GM19193 (cell line): ENCODE results near the gene NFATC3.

Source experiments
- POLR2A ChIP-seq: IDR thresholded peaks from 4 replicates; pipeline ENCODE4 v1.6.1; 2011; ENCODE audit not compliant: insufficient read depth, insufficient read length; ENCODE audit errors: extremely low read depth

Gene NFATC3

DNA sequence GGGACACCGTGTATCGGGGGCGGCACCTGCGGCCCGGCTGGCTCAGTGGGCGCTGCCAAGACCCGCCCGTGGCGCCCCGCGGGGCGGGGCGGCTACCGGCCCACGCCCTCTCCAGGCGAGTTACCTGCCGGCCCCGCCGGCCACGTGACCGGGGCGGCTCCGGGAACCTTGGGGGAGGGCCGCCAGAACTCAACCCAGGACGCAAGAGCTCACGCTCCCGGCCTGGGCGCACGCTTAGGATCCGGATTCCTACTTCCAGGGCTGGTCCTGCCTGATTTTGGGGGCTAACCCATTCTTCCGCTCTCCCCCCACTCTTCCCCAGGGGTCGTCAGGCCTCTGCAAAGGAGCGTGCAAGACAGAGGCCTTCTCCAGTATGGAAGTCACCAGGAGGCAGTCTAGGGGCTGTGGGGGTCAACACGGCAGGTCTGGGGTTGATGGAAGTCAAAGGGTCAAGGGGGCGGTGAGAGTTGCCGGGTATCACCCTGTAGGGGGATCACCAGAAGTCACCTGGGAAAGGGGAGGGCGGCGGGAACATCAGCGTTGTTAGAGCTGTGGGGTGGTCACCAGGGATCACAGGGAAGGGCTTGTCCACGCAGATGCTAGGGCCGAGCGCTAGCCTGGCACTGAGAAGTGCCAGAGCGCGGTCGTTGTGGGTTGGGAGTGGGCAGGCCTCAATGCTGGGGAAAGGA is 151.1 kb downstream of the NFATC3 start:
- TF ChIP-seq POLR2A = no peak

DNA sequence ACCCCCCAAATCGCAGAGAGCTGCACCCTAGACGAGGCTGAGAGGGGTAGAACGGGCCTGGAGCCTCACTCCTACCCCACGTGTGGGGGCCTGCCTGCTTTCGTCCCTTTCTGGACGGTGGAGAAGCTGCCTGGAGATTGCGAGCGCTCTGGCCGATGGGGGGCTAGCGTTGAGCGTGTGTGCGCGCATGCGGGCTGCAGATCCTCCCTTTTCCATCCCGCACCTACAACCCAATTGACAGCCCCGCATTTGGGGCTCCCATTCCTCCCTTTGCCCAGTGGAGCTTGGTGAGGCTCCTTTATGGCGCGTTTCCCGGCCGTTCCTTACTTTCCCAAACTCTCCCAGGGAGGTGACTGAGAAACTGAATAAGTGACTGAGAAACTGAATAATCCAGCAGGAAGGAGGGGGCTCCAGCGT is 151.7 kb downstream of the NFATC3 start:
- no peak for TF ChIP-seq POLR2A

DNA sequence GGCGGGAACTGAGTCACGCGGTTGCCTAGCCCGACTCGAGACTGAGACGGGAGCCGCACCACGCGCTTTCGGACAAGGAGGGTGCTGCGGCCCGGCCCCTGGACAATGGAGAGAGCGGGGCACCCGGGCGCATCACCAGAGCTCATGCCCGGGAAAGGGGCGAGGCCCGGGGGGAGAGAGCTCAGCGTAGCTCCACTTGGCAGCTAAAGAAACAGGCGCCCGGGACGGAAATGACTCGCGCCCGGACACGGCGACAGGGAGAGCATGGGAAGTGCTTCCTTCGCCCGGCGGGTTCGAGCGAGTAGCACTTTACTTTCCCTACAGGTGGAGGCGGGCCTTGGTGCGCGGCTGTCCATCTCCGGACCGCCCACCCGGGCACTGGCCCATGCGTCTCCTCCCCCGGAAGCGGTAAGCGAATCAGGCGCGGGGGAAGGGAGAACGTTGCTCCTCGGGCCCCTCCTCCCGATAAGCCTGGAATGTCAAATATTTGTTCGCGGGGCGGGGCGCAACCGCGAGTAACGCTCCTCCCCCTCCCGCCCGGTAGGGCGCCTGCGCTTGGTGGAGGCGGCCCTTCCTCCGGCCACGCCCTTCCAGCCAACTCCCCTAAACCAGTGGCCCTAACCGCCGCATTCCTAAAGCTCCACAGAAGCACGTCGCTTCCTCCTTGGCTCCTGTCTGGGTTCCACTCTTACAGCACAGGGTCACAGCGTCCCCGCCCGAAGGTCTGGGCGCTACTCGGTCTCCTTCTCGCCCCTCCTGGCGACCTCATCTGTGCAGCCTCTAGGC is 152.3 kb downstream of the NFATC3 start:
- TF ChIP-seq POLR2A = peak; percentile 65

DNA sequence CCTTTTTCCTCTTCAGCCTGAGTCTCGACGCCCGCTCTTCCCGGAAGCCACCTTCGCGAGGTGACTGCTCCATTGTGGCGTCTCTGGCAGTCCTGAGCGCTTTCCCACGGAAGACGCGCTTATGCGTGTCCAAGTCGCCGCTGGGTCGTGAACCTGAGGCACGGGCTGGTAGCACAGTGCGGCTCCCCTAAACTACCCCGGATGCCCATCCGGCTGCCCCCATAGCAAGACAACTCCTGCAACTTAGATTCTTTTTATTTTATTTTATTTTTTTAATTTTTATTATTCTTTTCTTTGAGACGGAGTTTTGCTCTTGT is 152.8 kb downstream of the NFATC3 start:
- no peak for TF ChIP-seq POLR2A

DNA sequence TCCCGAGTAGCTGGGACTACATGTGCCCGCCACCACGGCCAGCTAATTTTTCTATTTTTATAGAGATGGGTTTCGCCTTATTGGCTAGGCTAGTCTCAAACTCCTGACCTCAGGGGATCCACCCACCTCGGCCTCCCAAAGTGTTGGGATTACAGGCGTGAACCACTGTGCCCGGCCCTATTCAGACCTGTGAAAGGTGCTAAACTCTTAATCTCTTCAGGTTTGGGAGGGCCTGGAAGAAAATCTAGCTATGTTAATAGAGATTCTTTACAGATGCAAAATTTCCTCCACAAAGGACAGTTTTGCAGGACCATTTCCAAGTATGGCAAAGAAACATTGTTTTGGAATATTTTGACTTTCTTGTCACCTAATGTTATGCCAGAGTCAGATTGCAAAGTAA is 156.9 kb downstream of the NFATC3 start:
- TF ChIP-seq POLR2A = no peak

DNA sequence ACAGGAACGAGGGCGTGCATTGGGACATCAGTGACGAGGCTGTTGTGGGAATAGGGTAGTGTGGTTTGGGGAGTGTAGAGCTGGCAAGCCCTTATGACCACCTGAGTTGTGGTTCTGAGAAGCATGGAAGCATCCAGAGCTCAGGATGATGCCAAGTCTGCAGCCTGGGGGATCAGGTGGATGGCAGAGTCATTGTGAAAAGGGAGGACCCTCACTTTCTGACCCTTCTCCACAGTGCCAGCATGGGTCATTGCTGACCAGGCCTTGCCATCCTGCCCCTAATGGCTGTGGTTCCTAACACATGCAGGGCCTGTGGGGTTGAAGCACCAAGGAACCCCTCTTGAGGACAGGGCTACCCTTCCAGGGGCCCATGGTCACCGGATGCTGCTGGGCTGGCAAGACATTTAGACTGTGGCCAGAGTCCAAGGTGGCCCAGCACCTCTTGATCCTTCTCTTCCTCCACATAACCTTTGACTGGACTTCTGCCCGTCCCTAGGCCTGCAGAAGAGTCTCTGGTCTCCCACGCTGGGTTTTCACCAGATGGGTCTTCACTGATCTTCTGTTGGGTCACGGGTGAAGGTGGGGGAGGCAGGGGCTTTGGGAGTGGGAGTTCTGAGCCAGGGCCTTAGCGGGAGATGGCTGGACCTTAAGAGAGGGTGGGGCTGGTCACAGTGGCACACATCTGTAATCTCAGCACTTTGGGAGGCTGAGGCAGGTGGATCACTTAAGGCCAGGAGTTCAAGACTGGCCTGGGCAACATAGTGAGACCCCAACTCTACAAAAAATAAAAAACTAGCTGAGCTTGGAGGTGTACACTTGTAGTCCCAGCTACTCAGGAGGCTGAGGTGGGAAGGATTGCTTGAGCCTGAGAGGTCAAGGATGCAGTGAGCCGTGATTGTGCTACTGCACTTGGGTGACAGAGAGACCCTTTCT is 158.0 kb downstream of the NFATC3 start:
- no peak for TF ChIP-seq POLR2A

DNA sequence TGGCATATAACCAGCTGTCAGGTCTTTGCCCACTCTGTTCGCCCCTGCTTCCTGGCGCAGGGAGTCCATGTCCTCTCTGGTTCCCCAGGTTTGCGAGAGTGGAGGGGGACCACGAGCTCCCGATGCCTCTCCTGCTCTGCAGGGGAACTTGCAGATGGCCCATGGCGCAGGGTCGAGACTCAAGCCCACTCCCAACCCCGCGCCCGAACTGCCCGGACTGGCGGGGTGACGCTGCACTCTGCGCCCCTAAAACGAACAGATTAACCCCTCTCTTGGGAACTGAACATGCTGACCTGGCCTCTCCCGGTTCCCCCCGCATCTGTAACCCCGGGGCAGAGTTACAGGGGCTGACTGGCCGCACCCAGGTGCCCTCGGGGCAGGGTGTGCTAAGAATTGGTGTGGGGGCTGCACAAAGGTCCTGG is 159.3 kb downstream of the NFATC3 start:
- no peak for TF ChIP-seq POLR2A

GRCh38 chr16:68244903-68245853 is 160.0 kb downstream of the NFATC3 start, which contains the start of gene PLA2G15:
Gene PLA2G15, plus strand, starts transcription at chr16:68245373. Its CDS starts 54 bp downstream, at chr16:68245427.
- TF ChIP-seq POLR2A = peak; percentile 46

GRCh38 chr16:68246121-68246520 is 161.0 kb downstream of the NFATC3 start:
- no peak for TF ChIP-seq POLR2A

DNA sequence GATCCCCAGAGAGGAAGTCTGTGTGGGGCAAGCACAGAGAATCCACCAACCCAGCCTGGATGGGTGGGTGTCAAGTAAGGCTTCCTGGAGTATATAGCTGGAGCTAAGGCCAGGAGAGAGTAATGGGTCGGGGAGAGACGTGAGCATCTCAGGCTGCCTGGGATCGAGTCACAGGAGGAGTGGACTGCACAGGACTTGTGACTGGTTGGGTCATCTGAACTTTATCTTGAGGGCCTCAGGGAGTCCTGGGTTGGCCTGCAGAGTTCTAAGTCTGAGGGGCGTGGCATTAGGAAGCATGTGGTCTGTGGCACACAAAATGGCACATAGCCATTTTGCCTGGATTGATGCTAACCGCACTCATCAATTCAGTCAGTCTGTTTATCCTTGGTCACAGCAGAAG is 161.5 kb downstream of the NFATC3 start:
- TF ChIP-seq POLR2A = no peak

DNA sequence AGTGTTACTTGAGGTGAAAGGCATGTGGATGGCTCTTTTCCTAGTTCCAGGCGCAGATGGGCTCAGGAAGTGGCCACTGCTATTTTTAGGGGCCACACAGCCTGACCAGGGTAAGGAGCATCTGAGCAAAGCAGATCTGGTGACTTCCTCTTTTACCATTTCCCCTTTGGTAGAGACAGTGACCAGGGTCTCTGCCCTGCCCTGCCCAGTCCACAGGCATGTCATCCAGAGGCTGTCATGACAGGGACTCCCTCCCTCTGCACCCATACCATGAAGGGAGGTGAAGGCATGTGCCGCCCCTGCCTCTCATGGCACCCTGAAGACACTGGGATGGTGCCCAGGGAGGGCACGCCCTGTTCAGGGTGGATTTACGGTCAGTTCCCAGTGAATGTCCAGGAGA is 162.2 kb downstream of the NFATC3 start:
- TF ChIP-seq POLR2A = no peak

DNA sequence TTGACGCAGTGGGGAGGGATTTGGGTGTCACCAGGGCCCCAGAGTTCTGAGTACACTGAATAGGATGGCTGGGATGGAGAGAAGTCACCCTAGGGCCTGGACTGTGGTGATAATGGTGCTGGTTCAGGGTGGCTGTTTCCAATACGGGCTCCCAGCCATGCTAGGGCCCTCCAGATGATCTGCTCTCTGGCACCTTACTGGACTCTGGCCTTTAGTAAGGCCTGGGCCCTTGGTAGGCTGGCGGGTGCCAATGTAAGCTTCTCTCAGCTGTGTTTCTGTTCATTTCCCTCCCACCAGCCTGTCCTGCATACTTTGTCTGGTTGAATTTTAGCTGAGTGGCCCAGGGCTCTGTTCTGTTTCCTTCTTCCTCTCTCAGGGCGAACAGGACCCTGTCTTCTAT is 162.8 kb downstream of the NFATC3 start:
- no peak for TF ChIP-seq POLR2A

- no peak for TF ChIP-seq POLR2A
Observed at GRCh38 chr16:68249371-68249770, 164.2 kb downstream of the NFATC3 start.

DNA sequence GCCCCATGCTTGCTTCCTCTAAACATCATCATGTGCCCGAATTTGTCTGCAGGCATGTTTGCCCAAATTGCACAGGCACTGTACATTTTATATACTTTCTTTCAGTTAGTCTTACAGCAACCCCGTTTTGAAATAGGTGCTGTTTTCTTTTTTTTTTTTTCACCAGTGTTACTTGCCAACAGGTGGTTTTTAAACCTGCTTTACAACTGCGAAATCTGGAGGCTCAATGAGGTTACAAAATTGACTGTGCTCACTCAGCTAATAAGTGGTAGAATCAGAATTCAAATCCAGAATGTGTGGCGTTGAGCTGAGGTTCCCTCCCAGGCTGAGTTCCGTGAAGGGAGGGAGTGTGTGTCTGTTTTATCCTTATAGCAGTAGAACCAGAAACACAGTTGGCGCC is 165.8 kb downstream of the NFATC3 start:
- TF ChIP-seq POLR2A = no peak
